Stimulated activated CD8-positive, alpha-beta memory T cell treated with anti-CD3 and anti-CD28 coated beads, Interleukin-12 subunit alpha, Interleukin-12 subunit beta, amount 100 ng/mL, for 24 hours (primary cell): ENCODE measurements around the gene COL12A1.

Source experiments
- DNase-seq: peaks from one replicate; pipeline ENCODE4 v3.0.0-alpha.2; 2020; ENCODE audit errors: extremely low read depth

Gene COL12A1

DNA sequence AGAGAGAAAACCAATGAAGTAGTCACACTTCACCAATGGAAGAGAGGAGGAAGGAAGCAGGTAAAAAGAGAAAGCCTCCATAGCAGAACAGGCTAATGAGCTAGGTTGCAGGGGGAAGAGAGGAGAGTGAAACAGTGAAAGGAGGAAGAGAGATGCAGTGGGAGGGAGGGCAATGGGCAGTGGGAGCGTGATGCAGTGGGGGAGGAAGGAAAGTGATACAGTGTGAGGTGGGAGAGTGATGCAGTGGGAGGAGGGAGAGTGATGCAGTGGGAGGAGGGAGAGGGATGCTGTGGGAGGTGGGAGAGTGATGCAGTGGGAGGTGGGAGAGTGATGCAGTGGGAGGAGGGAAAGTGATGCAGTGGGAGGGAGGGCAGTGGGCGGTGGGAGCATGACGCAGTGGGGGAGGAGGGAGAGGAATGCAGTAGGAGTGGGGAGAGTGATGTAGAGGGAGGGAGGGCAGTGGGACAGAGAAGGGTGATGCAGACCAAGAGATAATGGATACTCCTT lies 29.7 kb downstream of the COL12A1 start:
- no peak for DNase-seq

DNA sequence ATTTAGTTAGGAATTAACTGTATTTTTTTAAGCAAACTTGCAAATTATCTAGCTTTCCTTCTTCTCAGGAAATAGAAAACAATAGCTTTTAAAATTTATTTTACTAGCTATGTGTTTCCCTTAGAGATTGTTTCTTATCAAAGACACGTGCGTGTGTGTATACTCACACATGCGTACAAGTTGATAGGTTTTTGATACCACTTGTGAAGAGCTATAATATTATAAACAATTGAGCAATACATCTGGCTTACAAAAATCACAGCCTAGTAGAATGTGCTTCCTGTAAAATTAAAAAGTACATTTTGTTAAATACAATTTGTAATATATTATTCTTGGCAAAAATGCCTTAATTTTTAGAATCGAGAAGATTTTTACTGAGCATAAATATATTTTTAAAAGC lies 33.9 kb downstream of the COL12A1 start:
- no peak for DNase-seq

DNA sequence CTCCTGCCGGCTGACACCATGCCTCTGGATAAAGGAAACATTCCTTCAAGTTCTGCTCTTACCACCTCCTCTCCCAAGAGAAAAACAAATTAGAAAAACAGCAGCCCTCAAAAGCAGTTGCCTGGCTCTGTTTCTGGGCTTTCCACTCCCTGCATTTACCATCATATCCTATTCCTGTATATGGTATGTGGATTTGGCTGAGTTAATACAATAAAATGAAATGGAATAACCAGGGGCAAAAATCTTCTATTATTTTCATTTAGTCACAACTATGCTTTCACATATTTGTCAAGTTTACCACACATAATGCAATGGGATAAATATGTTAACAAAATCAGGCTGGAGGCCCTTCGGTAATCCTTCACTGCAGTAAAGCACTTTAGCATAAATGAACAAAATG lies 34.3 kb downstream of the COL12A1 start:
- no peak for DNase-seq

DNA sequence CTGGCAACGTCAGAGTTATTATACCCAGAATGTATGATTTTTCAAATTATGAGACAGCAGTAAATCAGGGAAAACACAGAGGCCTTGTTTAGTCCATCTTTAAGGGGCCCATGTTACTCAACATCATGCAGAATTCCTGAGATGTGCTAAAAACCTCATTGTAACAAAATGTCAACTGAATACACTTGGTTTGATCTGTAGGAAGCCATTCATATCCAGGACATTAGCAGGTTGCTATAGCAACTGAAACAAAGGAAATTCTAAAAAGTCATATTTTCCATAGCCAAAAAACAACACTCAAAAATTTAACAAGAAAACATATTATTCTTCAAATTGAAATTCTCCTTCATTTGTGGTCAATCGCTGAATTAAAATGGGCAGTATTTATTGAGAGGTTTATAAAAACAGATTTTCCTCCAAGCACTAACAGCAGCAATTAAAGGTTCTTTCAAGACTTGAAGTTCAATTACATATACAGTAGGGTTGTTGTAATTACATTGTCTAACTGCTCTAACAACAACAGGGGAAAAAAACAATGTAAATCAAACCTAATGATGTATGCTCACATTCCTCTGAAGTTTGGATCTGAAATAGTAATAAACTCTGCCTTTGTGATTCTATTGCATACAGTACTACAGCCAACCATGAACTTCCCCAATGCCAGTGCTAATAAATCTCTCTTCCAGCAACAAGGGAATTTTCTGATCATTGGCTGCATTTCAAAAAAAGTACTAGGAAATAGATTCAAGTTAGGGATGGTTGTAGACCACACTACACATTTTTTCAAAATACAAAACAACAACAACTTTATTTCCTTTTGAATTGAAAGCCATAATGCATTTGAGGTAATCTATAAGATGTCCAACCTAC lies 34.9 kb downstream of the COL12A1 start:
- no peak for DNase-seq

DNA sequence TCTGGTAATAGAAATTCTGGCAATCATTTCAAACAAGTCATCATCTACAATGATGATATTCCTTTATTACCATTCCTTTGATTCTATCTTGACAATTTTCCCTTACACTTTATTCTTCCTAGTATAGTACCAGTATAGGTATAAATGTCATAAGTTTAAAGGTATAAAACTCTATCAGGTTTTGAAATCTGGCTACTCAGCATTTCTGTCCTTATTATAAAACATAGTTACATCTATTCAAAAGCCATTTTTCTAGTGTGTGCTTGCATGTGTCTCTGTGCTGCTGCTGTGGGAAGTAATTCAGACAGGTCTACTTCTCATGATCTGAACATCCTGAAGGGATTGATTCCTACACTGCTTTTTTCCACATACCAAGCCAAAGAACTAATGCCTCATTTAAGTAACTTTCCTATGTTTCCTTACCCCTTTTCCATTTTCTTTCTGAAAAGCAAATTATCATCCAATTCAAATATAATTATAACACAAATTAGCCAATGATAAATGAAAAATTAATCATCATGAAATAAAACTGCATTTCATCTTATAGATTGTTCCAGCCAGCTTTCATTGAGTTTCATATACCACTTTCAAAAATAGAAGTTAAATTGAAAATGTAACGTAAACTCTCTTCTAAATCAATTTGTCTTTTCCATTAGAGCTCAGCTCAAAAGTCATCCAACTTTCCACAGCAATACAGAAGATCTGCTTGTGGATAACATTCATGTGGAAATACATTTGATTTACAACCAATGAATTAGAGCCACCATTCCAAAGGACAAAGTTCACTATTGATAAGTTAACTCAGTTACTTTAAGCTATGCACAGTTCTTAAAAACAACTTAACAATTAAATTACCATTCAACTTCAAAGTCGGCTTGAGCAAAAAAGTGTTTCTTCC lies 35.9 kb downstream of the COL12A1 start:
- no peak for DNase-seq

DNA sequence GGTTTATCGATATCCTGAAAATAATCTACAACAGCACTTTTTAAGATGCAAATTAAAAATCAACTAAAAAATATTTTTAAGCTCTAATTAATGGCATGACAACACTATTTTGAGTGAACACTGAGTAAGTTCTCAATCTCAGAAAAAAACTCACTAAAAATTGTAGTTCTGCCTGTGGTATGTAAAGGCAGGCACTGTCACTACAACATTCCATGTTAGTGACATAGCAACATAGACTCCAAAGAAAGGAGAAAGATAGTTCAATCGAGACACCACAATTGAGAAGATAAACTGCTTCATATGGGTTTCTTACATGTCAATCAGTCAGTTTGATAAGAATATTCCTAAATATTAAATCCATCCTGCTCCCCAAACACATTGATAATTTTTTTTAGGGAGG lies 38.0 kb downstream of the COL12A1 start:
- no peak for DNase-seq

DNA sequence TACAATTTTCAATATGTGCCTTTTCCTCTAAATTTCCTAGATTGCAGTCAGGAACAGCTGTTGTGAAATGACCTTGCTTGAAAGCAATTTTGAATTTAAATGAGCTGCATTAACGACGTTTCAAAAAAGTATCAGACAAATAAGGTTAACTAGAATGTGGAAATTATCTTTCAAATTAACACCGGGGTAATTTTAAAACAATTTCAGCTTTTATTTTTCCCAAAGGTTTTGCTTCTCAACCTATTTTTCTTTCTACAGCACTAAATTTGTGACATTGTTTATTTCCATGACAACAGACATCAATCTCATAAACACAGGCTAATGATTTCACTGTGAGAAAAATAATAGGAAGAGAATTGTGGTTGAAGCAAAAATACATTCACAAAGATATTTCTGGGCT lies 38.5 kb downstream of the COL12A1 start:
- no peak for DNase-seq

DNA sequence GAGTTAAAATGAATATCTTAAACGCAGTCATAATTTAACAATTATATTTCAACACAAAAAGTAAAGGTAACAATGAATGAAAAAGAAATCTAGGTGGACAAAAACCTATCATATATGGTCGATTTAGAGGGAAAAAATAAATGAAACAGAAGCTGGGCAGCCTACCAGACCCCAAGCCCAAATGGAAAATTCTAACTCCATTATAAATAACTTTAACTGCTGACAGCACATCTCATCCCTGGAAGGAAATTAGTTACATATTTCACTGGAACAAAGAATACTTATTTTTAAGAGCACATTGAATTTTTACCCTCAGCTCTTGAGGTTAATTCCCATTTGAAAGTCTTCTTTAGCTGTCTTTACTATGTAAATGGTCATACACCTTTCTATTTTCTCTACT lies 39.1 kb downstream of the COL12A1 start:
- no peak for DNase-seq

DNA sequence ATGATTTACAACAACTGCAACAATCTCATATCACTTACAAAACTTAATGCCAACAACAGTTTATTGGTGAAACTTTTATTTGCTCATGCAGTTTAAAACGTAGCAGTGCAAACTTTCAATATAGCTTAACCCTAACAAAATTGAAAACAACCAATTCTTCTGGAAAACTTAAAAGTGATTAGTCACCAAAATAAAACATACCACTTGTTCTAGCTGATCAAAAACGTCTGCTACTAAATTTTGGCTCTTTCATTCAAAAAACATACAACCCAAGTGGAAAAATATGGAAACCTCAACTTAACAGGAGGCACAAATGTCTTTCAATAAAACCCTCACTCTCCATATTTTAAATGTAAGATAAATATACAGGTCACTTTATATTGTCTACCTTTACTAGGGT lies 39.6 kb downstream of the COL12A1 start:
- DNase-seq, result no peak

DNA sequence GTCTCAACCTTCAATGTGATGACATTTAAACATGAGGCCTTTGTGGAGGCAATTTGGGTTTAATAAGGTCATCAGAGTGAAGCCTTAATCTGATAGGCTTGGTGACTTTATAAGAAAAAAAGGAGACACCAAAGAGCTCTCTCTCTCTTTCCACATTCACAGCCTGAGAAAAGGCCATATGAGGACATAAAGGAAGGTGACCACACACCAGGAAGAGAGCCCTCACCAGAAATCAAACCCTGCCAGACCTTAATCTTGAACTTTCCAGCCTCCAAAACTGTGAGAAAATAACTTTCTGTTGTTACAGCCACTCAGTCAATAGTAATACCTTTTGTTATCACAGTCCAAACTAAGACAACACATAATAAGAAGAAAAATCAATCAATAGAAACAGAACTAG lies 47.7 kb downstream of the COL12A1 start:
- no peak for DNase-seq

DNA sequence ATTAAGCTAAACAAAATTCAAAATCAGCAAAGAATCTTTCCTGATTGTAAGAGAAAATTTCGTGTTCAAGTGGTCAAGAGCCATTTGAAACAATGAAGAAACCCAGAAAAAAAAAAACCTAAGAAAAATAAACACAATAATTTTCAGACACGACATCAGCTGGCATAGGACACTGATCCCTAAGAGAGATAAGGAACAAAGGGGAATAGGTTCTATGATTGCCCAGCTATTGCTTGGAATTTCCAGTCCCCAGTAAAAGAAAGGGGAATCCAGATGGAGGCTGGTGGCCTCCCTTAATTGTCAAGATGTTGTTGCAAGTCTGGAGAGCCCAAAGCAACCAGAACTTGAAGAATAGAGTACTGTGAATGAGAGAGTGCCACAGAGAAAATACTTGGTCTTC lies 48.5 kb downstream of the COL12A1 start:
- no peak for DNase-seq

DNA sequence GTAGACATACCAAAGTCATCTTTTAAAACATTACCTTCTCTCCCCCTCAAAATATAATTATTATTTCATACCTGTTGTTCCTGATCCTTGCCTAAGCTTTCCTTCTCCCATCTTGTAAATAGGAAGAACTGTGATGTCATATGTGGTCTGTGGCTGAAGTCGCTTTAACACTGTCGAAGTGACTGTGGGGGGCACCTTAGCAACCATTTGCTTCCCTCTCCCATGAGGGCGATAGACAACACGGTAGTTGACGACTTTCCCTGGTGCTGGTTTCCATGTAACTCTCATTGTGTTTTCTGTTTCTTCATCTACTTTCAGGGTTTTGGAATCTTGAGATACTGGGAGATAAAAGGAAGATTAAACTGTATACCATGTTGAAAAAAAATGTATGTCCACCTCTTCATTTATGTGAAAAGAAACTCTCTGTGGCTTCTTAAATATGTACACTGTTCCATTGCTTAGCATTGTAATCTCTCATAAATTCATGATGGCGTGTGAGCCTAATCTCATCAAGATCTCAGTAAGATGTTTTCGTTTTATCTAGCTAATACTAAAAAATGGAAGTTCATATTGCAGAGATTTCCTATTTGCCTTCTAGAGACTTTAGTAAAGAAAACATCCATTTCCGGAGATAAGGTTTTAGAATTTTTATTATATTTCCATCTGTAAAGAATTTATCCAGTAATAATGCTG lies 49.5 kb downstream of the COL12A1 start:
- no peak for DNase-seq

DNA sequence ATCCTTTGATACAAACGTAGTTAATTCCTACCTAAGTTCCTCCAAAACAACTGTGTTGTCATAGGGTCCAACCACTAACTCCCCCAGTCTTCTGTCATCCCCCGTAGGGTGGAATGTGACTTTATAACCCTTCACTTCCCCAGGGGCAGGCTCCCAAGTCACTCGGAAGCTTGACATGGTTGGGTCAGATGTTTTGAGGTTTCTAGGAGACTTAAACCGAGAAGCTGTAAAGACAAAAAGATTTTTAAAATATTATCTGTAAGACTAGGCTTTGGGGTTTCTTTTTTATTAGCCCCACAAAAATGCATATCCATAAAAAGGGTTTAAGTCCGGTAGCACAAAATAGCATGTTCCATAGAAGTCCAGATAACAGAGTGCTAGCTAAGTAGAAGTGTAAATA lies 50.2 kb downstream of the COL12A1 start:
- DNase-seq, result no peak

DNA sequence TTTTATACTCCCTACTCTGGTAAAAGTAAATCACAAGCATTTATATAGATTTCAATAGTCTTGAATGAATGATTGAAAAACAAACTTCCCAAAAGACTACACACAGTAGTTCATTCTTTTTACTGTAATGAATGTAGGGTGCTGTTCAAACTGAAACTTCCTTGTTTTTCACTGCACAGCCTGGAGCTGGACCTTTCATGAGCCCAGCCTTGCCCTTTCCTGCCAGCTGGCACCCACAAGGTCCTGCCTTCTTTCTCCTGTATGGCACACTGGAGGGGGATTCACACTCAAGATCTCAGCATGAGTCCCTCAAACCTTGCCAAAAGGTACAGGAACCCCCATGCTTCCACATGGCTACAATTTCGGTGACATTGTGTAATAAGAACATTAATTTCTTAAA lies 50.9 kb downstream of the COL12A1 start:
- no peak for DNase-seq

DNA sequence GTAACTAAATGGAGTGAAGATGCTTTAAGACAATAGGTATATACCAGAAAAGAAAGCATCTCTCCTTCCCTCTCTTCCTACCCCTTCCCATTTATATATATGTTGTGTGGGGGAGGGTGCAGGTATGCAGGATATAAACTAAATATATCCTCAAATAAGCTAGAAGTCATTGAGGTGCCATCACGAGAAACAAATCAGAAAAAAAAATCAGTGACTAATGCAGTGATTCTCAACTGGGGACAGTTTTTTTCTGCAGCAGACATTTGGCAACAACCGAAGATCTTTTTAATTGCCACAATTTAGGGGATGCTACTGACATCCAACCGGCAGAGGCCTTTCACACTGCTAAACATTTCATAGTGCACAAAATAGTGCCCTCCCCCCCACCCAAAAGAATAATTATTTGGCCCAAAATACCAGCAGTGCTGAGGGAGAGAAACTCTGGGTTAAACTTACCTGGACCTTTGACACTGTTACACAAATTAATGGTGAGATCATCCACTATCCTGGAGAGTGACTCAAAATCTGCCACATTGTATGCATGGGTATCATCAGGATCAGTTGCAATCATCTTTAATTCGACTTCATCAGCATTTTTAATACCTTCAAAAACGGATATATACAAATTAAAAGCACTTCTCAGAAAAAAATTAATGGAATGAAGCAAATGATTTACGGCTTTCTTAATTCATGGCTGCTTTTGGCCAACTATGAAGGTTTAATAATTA lies 55.0 kb downstream of the COL12A1 start:
- no peak for DNase-seq

DNA sequence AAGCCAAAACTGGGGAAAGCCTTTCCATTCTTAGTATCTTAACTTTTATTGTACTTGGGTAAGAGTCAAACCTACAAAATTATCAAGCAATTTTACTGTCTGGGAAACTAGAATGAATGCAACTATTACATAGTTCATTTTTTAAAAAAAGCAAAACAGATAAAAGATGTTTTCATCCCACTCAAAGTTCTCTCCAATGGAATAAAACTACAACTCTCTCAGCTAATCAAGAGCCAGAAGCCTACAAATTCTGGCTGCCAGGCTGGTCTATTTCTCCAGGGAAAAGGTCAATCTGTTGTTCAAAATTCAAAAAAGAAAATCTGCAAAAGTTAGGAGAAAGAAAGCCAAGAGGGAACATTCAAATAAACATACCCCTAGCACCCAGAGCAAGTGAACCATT lies 56.2 kb downstream of the COL12A1 start:
- no peak for DNase-seq

DNA sequence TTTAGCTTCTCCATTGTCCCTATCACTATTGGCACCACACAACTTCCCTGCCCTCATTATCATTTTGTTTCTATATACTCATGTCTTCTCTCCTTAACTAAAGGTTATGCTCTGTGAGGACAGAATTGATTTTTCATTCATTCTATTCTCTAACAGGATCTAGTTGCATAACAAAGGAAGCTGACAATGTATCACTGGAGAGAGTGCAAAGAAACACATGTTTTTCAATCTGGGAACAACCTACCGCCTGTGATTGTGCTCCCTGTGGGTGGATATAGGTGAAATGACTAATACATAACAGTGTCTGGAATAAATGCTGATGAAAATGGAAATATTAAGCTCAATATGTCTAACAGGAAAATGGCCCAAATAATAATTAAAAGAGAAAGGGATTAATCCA lies 56.6 kb downstream of the COL12A1 start:
- DNase-seq, result no peak

DNA sequence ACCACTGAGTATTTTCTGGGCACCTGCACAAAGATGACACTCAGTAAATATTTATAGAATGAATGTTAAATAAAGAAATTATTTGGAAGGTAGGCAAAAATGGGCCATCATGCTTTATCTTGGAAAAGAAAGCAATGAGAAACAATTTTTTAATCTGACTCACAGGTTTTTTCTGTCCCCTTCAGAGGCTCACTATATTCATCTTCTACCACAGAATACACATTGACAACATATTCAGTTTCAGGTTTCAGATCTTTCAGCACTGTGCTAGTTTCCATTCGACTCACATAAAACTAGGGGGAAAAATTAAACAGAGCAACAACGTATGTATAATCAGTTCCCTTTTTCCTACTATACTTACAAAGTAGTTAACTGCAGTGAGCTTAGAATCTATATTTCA lies 58.3 kb downstream of the COL12A1 start:
- DNase-seq, result no peak

DNA sequence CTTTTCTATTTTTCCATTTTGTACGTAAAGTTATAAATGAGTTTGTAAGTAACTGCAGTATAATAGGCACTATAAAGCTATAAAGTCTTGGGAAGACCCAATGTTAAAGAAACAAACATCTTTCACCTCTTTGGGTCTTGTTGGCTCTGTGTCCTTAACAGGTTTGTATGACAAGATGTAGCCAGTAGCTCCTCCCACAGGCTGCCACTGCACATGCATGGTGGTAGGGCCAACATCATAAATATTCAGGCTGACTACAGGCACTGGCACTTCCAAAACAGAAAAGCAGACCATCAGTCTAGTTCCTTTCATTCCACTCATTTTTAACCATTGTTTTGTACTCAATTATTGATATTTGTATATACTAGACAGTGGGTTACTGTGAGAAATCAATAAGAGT lies 59.9 kb downstream of the COL12A1 start:
- DNase-seq, result no peak

DNA sequence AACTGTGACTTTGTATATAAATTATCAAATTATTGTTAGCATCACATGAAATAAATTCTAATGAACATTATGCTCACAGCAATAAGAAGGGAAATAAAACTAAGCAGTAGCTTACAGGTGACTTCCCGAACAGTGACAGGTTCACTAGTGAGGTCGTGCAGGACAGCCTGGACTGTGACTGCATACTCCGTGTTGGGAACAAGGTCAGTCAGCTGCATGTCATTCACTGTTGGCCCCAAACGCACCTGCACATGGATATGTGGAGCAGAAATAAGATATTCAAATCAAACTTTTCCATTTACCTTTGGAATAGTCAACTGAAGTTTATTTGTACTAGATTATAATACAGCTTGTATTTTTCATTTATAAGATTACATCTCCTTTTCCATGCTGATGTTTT lies 60.6 kb downstream of the COL12A1 start:
- DNase-seq, result no peak

DNA sequence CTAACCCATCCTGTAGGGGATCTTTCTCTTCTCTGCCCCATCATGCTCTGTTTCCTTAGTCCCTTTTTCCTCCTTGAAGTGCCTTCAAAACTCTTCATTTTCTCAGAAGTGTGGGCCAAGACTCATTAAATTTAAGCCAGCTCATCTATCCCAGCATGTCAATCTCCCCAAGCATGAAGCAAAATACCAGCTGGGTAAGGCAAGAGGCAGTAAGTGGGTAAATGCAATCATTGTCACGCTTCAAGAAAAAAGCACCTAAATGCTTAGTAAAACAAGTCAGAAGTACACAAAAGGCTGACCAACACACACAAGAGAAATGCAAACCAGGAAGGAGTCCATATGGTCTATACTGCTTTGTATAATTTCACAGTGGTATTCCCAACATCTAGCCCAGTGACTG lies 61.5 kb downstream of the COL12A1 start:
- no peak for DNase-seq

DNA sequence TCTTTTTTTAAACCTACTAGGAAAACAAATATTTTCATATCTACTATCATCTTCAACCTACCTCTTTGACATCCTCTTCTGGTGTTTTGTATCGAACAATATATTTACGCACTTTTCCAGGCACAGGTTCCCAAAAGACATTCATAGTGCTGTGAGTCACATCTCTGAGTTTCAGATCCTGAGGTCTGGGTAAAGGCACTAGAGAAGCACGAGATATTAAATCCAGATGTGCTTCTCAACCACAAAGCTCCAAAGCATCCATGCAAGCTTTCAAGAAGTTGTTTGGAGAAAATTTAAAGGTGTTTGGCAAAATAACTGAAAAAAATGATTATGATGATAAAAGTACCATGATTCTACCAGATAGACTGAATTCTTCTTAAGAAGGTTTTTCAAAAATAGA lies 62.7 kb downstream of the COL12A1 start:
- no peak for DNase-seq
